ENCODE data around the gene WDPCP.
"Not testable (repeated sequence)": the region's sequence is repeated elsewhere in the genome, so short reads cannot be mapped to it uniquely, and the experiment has no call there.

WDPCP gene

DNA sequence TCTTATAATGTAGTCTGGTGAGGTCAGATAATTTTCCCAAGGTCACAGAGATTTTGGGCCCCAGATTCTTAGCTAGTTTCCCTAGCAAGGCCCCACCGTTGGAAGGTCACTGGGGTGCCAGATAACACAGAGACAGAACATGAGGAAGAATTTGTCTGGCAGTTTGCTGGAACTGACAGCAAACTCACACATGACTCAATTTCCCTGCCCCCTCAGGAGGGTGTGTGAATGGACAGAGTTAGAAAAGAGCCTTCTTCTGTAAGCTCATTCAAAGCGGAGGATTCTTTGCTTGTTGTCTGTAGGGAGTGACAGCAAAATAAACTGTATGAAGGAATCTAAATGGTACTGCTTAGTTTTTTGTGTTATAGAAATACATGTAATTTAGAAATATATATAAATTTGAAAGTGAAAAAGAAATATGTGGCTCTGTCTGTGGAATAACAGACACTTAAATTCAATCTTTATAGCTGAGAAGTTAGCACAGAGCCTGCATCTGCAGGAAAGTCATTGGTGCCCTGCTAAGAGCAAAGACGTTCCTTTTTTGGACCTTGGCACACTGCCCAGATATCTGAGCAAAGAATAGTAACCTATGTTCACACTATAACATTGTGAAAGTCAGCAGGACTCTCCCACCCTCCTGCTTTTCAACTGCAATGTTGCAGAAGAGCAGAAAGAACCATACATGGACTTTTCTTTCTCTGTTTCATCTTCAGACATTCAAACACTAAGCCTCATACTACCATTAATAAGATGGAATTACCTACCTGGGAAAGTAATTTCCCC lies 2.5 kb upstream of the WDPCP start:
- no peak for DNase-seq (ENCODE audit: extremely low read depth in 1 of 2, low read depth in 1 of 2)

DNA sequence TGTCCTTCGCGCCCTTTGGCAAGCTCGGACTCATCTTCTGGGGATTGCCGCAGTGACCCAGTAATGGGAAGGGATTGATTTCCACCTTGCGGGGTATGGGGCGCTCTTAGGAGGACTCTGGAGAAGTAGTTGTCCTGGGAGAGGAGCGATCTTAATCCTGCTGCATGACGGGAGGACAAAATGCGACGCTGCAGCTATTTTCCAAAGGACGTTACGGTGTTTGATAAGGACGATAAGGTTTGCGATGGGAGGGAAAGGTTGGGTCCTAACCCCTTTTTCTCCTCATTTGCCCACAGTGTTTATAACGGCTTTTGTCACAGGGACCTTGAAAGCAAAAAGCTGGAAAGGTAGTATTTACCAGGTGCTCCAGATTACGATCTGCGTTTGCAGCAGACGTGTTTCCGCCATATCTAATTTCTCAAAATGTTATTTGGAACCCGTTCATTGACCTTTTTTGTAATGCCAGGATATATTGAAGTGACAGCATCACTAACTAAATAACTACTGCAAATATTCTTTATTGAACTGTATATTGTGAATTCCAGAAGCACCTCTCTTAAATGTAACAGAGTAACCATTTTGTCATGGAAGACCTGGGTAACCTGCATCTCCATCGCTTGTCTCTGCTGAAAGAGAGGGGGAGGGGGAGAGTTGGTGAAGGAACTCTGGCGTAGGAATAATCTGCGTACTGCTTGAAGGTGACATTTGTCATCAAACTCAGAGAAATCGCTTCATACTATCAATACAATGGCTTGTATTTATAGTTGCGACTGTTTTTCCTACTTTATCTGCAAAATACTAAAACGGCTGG lies 1.1 kb upstream of the WDPCP start:
- no peak for DNase-seq (ENCODE audit: extremely low read depth in 1 of 2, low read depth in 1 of 2)

DNA sequence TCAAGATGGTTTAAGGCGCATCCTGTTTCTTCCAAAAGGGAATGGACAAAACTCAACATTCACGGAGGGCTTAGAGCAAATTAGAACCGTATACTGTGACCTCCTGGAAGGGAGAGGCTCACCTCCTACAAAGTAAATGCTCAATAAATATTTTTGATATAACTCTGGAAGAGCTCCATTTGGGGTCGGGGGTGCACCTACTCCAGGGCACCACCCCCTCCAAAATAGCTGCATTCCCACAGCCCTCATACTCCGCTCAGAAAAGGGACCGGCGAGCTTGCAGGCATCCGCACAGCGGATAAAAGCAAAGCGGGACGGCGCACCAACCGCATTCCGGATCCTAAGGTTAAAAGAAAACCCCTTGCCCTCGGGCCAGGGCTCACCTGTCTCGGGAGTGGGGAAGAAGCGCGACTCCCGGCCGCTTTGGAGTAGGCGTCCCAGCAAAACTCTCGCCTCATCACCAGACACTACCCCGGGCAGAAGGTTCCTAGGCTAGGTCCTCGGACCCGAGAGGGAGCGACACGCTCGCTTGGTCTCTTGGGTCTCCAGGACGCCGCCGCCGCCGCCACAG lies 378 bp downstream of the WDPCP start:
- DNase-seq (ENCODE audit: extremely low read depth in 1 of 2, low read depth in 1 of 2): no peak

DNA sequence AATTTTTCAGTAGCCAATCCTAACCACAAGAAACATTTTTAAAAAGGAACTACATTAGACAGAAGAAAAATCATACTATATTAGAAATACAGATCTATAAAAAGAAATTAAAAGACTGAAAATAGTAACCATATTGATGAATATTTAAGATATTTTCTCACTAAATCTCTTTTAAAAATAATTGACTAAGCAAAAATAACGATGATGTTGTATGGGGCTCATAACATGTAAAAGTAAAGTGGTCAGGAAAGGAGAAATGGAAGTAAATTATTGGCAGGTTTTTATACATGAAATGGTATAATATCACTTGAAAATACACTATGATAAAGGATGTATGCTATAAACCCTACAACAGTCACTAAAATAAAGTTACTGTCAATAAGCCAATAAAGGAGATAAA lies 5.4 kb downstream of the WDPCP start:
- DNase-seq (ENCODE audit: extremely low read depth in 1 of 2, low read depth in 1 of 2): no peak

DNA sequence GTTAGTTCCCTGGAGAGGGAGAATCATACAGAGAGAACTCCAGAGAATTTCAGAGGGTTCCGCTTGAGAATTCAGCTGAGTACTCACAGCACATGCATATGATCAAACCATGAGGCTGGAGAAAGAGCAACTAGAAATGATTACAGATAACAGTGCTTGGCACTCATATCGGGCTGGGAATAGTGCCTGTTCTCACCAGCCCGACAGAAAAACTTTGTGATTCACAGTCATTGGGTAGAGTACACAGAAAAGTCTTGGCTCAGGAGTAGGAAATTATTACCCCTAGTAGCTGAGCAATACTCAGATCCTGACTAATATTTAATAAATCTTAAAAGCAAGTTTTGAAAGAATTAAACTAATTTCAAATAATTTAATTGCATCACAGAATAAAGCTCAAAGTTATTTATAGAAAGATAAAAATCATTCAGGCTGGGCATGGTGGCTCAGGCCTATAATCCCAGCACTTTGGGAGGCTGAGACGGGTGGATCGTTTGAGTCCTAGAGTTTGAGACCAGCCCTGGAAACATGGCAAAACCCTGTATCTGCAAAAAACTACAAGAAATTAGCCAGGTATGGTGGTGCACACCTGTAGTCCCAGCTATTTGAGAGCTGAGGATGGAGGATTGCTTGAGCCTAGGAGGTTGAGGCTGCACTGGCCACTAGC lies 6.8 kb downstream of the WDPCP start:
- no peak for DNase-seq (ENCODE audit: extremely low read depth in 1 of 2, low read depth in 1 of 2)

DNA sequence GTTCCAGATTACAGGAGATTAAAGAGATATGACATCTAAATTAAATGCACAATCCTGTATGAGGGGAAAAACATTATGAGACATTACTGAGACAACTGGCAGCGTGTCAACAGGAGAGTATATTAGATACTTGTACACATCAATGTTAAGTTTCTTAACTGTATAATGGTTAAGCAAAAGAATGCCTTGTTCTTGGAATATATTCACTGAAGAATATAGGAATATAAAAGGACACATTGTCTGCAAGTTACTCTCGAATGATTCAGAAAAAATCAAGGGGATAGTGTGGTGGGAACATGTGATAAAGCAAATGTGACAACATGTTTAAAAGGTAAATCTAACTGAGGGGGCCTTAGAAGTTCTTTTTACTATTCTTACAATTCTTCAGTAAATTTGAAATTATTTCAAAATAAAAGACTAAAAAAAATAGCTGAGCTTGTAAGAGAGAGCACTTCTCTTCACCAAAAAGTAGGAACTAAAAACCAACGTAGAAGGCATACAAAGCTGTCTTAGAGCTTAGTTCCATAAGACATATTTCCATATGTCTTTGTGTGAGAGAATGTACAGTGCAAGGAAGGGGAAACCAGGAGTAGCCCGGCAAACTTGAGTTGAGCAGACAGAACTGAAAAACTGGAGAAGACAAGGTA lies 7.5 kb downstream of the WDPCP start:
- no peak for DNase-seq (ENCODE audit: extremely low read depth in 1 of 2, low read depth in 1 of 2)

DNA sequence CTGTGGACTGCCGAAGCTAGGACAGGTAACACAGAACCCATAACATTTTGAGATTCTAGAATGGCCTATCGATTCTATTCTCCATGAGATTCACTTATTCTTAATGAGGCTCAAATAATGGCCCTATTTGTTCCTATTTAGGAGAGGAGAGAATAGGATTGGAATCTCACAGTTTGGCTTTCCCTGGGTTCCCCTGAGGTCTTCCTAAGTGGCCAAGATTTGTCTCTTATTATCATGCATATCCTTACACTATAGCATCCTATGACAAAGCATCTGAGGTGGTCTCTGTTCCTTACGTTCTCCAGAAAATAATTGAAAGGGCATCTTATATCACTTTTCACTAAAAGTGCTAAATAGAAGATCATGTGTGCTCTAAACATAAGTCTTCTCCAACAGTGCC lies 9.5 kb downstream of the WDPCP start:
- DNase-seq (ENCODE audit: extremely low read depth in 1 of 2, low read depth in 1 of 2): no peak

DNA sequence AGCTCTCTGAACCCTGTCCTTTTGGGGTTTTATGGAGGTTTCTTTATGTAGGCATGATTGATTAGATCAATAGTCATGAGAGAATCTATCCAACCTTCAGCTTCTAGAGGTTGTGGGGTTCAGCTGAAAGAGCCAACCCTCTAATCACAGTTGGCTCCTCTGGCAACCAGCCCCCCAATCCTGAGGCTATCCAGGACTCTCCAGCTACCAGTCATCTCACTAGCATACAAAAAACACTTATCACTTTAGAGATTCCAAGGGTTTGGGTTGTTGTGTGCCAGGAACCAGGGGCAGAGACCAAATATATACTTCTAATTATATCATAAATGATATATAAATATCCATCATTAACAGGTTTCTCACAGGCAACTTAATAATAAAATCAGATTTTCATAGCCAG lies 11.7 kb downstream of the WDPCP start:
- no peak for DNase-seq (ENCODE audit: extremely low read depth in 1 of 2, low read depth in 1 of 2)

DNA sequence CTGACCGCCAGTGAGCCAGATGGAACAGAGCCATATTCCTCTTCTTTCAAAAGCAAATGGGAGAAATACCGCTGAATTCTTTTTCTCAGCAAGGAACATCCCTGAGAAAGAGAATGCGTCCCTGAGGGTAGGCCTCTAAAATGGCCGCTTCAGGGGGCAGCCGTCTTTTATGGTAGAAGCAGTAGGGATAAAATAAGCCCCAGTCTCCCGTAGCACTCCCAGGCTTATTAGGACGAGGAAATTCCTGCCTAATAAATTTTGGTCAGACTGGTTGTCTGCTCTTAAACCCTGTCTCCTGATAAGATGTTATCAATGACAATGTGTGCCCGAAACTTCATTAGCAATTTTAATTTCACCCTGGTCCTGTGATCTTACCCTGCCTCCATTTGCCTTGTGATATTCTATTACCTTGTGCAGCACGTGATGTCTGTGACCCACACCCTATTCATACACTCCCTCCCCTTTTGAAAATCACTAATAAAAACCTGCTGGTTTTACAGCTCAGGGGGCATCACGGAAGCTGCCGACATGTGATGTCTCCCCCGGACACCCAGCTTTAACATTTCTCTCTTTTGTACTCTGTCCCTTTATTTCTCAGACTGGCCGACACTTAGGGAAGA lies 14.4 kb downstream of the WDPCP start:
- not testable (repeated sequence) for DNase-seq (ENCODE audit: extremely low read depth in 1 of 2, low read depth in 1 of 2)

DNA sequence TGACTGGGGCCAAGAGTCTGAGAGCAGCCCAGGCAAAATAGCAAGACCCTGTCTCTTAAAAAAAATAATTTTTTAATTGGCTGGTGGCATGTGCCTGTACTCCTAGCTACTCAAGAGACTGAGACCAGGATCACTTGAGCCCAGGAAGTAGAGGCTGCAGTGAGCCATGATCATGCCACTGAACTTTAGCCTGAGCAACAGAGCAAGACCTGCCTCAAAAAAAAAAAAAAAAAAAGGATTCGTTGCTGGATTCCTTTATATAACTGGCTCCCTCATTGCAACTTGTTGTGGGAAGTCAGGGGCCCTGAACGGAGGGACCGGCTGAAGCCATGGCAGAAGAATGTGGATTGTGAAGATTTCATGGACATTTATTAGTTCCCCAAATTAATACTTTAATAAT lies 15.3 kb downstream of the WDPCP start:
- DNase-seq (ENCODE audit: extremely low read depth in 1 of 2, low read depth in 1 of 2): not testable (repeated sequence)

DNA sequence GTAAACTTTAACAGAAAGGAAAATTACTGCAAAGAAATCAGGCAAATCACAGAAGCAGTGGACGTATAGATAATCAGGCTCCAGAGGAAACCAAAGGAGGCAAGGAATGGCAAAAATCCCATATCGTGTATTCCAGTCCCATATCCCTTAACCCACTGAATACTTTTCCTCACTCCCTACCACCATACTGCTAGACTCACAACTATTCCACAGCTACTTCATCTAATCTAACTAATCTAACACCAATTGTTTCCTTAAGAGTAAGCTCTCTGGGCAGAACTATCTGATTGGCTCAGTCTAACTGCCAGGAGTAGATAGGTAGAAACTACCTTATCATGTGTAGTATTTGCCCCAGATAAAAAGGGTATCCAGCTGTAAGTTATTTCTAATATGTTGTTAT lies 16.3 kb downstream of the WDPCP start:
- DNase-seq (ENCODE audit: extremely low read depth in 1 of 2, low read depth in 1 of 2): no peak

DNA sequence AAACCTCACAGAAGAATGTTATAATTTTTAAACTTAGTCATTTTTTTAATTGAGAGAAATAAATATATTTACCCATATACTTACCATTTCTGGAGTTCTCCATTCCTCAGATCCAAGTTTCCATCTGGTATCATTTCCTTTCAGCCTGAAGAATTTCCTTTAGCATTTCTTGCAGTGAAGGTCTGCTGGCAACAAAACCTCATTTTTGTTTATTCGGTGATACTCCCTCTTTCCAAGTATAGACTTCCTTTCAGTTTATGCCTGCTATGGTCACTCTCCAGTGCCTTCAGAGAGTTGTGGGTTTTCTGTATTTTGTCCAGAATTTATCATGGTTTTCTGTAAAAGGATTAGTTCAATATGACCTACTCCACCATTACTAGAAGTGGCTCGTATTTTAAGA lies 17.0 kb downstream of the WDPCP start:
- DNase-seq (ENCODE audit: extremely low read depth in 1 of 2, low read depth in 1 of 2): no peak

DNA sequence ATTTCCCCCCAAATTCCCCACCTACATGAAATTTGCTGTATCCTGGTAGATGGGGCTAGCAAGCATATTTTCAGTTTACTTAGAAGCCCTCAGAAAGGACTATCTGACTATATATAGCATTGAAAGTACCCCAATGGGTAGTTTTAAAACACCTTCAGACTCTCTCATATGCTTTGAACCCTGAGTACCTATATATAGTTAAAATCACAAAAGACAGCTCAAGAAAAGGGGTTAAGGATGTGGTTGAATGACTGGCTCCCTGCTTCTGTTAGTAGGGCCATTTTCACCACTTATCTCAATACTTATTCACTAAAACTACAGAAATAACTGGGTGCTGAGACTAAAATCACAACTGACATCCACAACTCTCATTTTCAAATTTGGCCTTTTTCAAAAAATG lies 18.5 kb downstream of the WDPCP start:
- DNase-seq (ENCODE audit: extremely low read depth in 1 of 2, low read depth in 1 of 2): no peak

DNA sequence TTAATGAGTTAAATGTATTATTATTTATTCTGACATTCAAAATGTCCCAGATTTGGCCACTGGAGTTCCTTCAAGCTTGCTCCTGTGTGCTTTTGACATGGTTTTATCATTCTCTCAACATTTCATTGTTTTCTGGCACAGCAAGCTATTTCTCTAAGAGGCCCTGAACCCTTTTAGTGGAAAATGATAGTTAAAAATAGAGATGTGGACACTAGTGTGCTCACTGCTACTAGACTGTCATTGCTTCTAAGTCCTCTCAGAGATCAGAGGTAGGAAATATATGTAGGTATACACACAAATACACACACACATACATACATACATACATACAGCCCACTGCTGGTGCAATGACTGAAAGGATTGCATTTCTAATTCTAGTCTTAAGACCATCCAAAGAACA lies 25.5 kb downstream of the WDPCP start:
- no peak for DNase-seq (ENCODE audit: extremely low read depth in 1 of 2, low read depth in 1 of 2)

DNA sequence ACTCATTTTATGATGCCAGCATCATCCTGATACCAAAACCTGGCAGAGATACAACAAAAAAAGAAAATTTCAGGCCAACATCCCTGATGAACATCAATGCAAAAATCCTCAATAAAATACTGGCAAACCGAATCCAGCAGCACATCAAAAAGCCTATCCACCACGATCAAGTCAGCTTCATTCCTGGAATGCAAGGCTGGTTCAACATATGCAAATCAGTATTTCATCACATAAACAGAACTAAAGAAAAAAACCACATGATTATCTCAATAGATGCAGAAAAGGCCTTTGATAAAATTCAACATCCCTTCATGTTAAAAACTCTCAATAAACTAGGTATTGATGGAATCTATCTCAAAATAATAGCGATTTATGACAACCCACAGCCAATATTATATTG lies 29.4 kb downstream of the WDPCP start:
- not testable (repeated sequence) for DNase-seq (ENCODE audit: extremely low read depth in 1 of 2, low read depth in 1 of 2)

DNA sequence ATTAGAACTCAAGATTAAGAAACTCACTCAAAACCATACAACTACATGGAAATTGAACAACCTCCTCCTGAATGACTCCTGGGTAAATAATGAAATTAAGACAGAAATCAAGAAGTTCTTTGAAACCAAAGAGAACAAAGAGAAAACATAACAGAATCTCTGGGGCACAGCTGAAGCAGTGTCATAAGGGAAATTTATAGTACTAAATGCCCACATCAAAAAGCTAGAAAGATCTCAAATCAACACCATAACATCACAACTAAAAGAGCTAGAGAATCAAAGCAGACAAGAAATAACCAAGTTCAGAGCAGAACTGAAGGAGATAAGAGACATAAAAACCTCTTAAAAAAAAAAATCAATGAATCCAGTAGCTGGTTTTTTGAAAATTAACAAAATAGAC lies 30.5 kb downstream of the WDPCP start:
- DNase-seq (ENCODE audit: extremely low read depth in 1 of 2, low read depth in 1 of 2): not testable (repeated sequence)

DNA sequence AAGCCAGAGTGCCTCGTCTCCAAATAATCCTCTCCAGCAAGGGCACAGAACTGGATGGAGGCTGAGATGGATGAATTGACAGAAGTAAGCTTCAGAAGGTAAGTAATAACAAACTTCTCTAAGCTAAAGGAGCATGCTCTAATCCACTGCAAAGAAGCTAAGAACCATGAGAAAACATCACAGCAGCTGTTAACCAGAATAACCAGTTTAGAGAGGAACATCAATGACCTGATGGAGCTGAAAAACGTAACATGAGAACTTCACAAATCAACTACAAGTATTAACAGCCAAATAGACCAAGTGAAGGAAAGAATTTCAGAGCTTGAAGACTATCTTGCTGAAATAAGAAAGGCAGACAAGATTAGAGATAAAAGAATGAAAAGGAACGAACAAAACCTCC lies 32.3 kb downstream of the WDPCP start:
- DNase-seq (ENCODE audit: extremely low read depth in 1 of 2, low read depth in 1 of 2): no peak

DNA sequence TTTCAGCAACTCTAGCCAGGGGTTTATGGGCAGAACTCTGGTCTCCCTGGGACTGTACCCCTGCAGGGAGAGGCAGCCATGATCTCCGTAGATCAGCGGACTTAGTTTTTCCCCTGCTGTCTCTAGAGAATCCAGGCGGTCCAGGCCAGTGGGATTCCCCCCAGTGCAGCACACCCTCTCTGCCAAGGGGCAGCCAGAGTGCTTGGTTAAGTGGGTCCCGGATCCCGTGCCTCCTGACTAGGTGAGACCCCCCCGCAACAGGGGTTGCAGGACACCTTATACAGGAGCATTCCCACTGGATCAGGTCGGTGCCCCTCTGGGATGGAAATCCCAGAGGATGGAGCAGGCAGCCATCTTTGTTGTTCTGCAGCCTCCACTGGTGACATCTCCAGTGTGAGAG lies 33.0 kb downstream of the WDPCP start:
- no peak for DNase-seq (ENCODE audit: extremely low read depth in 1 of 2, low read depth in 1 of 2)

DNA sequence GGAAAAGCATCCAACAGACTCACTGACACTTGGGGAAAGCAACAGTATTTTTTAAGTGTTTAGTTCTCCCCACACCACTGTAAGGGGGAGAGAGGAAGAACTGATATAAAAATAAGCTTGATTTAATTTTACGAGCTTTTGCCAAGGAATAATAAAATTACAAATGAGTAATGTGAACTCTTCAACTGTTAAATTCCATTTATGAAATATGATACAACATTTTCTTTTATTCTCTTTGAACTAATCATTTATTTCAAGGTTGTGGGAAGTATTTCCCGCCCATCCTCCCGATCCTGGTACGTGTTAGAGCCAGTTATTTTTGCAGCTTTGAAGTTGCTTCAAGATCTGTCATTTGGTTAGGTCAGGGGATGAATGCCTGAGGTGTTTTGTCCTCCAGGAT lies 35.2 kb downstream of the WDPCP start:
- DNase-seq (ENCODE audit: extremely low read depth in 1 of 2, low read depth in 1 of 2): no peak

DNA sequence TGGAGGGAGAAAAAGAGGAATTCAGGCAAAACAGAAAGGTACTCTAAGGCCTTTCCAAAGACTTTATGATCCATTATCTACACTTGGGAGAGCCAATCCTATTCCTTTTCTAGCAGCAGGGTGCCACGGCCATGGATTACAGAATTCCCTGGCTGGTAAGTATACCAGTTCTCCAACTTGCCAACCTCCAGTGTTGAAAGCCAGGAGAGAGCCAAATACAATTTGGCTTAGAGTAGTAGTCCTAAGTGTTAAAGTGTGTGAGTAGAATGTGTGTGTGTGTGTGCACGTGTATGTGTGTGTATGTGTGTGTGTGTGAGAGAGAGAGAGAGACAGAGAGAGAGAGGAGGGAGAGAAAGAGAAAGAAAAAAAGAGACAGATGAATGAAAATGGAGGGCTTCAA lies 43.3 kb downstream of the WDPCP start:
- no peak for DNase-seq (ENCODE audit: extremely low read depth in 1 of 2, low read depth in 1 of 2)

Data from stimulated activated CD8-positive, alpha-beta memory T cell treated with anti-CD3 and anti-CD28 coated beads, Interleukin-7, amount 100 ng/mL, for 48 hours (primary cell).